Neural cell (in vitro differentiated cells): ENCODE results near the gene AFG1L. TPM values are rescaled to one million over a fixed set of nuclear protein-coding genes. Genes with fewer than 3 reads are reported as not detected.
"Not testable (repeated sequence)": the region's sequence is repeated elsewhere in the genome, so short reads cannot be mapped to it uniquely, and the experiment has no call there.

Experiments
- H2AFZ ChIP-seq: fragments of 200-600, 300-800 bp; sonication (generic), shearing (Covaris generic); 2 replicates; pipeline ENCODE4 v1.6.0; 2014; ENCODE audit warnings: low read depth, mild to moderate bottlenecking, antibody characterized with exemption, low read length, moderate library complexity
- H3F3A ChIP-seq: fragments of 200-600 bp; shearing (Covaris generic); 2 replicates; pipeline ENCODE4 v1.6.1; 2016; ENCODE audit warnings: mild to moderate bottlenecking, moderate library complexity, mixed read lengths, antibody characterized with exemption, low read length; ENCODE audit not compliant: insufficient read depth, poor library complexity, severe bottlenecking
- H3K27ac ChIP-seq: fragments of 200-600, 300-800 bp; sonication (generic), shearing (Covaris generic); 2 replicates; pipeline ENCODE4 v1.5.1; 2014; ENCODE audit warnings: mild to moderate bottlenecking, low read length, moderate library complexity
- H3K27me3 ChIP-seq: fragments of 300-800, 200-600 bp; sonication (generic), shearing (Covaris generic); 2 replicates; pipeline ENCODE4 v1.6.0; 2014; ENCODE audit warnings: mild to moderate bottlenecking, low read depth, low read length, moderate library complexity; ENCODE audit not compliant: insufficient read depth
- H3K36me3 ChIP-seq: fragments of 300-800, 200-600 bp; sonication (generic), shearing (Covaris generic); 2 replicates; pipeline ENCODE4 v1.5.1; 2014; ENCODE audit warnings: mild to moderate bottlenecking, antibody characterized with exemption, low read length, moderate library complexity; ENCODE audit not compliant: insufficient read depth
- H3K4me2 ChIP-seq: fragments of 300-800, 200-600 bp; sonication (generic), shearing (Covaris generic); 2 replicates; pipeline ENCODE4 v1.6.0; 2014; ENCODE audit warnings: mild to moderate bottlenecking, low read length
- H3K4me3 ChIP-seq: fragments of 300-800, 200-600 bp; sonication (generic), shearing (Covaris generic); 2 replicates; pipeline ENCODE4 v1.5.1; 2014; ENCODE audit warnings: mild to moderate bottlenecking, low read length, moderate library complexity
- H3K79me2 ChIP-seq: fragments of 200-600 bp; shearing (Covaris generic); replicated peaks from 2 replicates; pipeline ENCODE4 v1.6.0; 2014; ENCODE audit warnings: mild to moderate bottlenecking, low read length, moderate library complexity; ENCODE audit not compliant: insufficient read depth
- H3K9ac ChIP-seq: fragments of 300-800, 200-600 bp; sonication (generic), shearing (Covaris generic); 2 replicates; pipeline ENCODE4 v1.6.1; 2016; ENCODE audit warnings: mild to moderate bottlenecking, low read length, mixed read lengths
- H3K9me2 ChIP-seq: fragments of 200-600 bp; shearing (Covaris generic); 2 replicates; pipeline ENCODE4 v1.6.1; 2016; ENCODE audit warnings: mild to moderate bottlenecking, low read length, mixed read lengths; ENCODE audit not compliant: insufficient read depth
- H3K9me3 ChIP-seq: fragments of 200-600, 300-800 bp; sonication (generic), shearing (Covaris generic); 2 replicates; pipeline ENCODE4 v1.6.1; 2016; ENCODE audit warnings: mild to moderate bottlenecking, mixed run types, low read length, moderate library complexity, mixed read lengths
- H4K20me1 ChIP-seq: fragments of 200-600 bp; shearing (Covaris generic); 2 replicates; pipeline ENCODE4 v1.6.1; 2016; ENCODE audit warnings: mild to moderate bottlenecking, mixed run types; ENCODE audit not compliant: insufficient read depth
- CTCF ChIP-seq: fragments of 450-650 bp; IDR thresholded peaks from 2 replicates; pipeline ENCODE4 v1.5.1; 2014; ENCODE audit warnings: antibody characterized with exemption, mild to moderate bottlenecking, moderate library complexity; ENCODE audit not compliant: poor library complexity, severe bottlenecking
- EP300 ChIP-seq: fragments of 450-650 bp; conservative IDR thresholded peaks from 2 replicates; pipeline ENCODE4 v1.6.1; 2014; ENCODE audit warnings: antibody characterized with exemption, mild to moderate bottlenecking, moderate library complexity; ENCODE audit not compliant: poor library complexity, severe bottlenecking
- EZH2 ChIP-seq: fragments of 200-600, 300-800 bp; shearing (Covaris generic), sonication (generic); IDR thresholded peaks from 2 replicates; pipeline ENCODE4 v1.6.1; 2014; ENCODE audit warnings: antibody characterized with exemption, low read length, borderline replicate concordance, mild to moderate bottlenecking; ENCODE audit not compliant: insufficient read depth, poor library complexity, severe bottlenecking
- MXI1 ChIP-seq: fragments of 450-650 bp; conservative IDR thresholded peaks from 2 replicates; pipeline ENCODE4 v1.6.1; 2014; ENCODE audit warnings: antibody characterized with exemption, mild to moderate bottlenecking; ENCODE audit not compliant: poor library complexity, severe bottlenecking
- POLR2AphosphoS5 ChIP-seq: IDR thresholded peaks from 2 replicates; pipeline ENCODE4 v1.6.1; 2012
- RAD21 ChIP-seq: fragments of 450-650 bp; conservative IDR thresholded peaks from 2 replicates; pipeline ENCODE4 v1.6.1; 2014; ENCODE audit warnings: antibody characterized with exemption, mild to moderate bottlenecking, moderate library complexity
- SMC3 ChIP-seq: fragments of 450-650 bp; conservative IDR thresholded peaks from 2 replicates; pipeline ENCODE4 v1.6.1; 2014; ENCODE audit warnings: antibody characterized with exemption, mild to moderate bottlenecking, moderate library complexity; ENCODE audit not compliant: poor library complexity
- TAF1 ChIP-seq: IDR thresholded peaks from 2 replicates; pipeline ENCODE4 v1.6.1; 2012; ENCODE audit warnings: low read depth
- polyA plus RNA-seq: library from polyadenylated mRNA; depleted of rRNA; stranded (reverse); fragments of >200 nt; gene quantifications from 2 replicates; pipeline ENCODE4 v1.2.3, GENCODE V29; 2014
- TF ChIP-seq, protein P1 (sequence below): IDR thresholded peaks from 2 replicates; pipeline ENCODE4 v1.6.1; 2012; ENCODE audit warnings: borderline replicate concordance

Gene AFG1L
- polyA plus RNA-seq, 1 donor from 2014 or later = 3.3 TPM

DNA sequence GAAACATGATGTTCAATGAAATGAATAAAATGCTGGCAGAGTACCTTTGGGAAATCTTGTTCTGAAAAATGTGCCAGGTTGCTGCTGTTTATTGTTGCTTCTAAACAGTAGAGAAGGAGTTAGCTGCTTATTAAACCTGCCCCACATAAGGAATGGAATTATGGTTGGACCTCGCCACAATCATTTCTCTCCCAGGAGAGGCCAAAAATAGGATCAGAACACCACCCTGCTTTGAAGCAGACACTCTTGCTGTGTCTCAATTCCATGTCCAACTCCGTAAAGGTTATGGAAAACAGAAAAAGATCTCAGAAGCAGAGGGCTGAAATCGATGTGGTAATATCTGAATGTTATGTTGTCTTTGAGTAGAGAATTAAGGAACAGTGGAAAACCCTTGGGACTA, 27.9 kb downstream of the AFG1L start:
- no peak overlapping the region for H3K4me3 ChIP-seq
- H2AFZ ChIP-seq = no peak overlapping the region
- H3K4me2 ChIP-seq = no peak overlapping the region
- no peaks in the 10 kb centered on the region for H3K79me2 ChIP-seq
- no peak overlapping the region for H3K27ac ChIP-seq
- no peaks in the 10 kb centered on the region for H4K20me1 ChIP-seq
- no peaks in the 10 kb centered on the region for H3K36me3 ChIP-seq
- no peaks in the 10 kb centered on the region for H3K9me3 ChIP-seq
- H3K9me2 ChIP-seq = no peaks in the 10 kb centered on the region
- no peaks in the 10 kb centered on the region for H3F3A ChIP-seq
- no peaks in the 10 kb centered on the region for H3K27me3 ChIP-seq
- no peak for TF ChIP-seq SMC3
- no peak for TF ChIP-seq POLR2AphosphoS5
- no peak for TF ChIP-seq RAD21
- no peak for TF ChIP-seq CTCF
- no peak for TF ChIP-seq MXI1
- no peak for TF ChIP-seq TAF1
- TF ChIP-seq, protein P1, sequence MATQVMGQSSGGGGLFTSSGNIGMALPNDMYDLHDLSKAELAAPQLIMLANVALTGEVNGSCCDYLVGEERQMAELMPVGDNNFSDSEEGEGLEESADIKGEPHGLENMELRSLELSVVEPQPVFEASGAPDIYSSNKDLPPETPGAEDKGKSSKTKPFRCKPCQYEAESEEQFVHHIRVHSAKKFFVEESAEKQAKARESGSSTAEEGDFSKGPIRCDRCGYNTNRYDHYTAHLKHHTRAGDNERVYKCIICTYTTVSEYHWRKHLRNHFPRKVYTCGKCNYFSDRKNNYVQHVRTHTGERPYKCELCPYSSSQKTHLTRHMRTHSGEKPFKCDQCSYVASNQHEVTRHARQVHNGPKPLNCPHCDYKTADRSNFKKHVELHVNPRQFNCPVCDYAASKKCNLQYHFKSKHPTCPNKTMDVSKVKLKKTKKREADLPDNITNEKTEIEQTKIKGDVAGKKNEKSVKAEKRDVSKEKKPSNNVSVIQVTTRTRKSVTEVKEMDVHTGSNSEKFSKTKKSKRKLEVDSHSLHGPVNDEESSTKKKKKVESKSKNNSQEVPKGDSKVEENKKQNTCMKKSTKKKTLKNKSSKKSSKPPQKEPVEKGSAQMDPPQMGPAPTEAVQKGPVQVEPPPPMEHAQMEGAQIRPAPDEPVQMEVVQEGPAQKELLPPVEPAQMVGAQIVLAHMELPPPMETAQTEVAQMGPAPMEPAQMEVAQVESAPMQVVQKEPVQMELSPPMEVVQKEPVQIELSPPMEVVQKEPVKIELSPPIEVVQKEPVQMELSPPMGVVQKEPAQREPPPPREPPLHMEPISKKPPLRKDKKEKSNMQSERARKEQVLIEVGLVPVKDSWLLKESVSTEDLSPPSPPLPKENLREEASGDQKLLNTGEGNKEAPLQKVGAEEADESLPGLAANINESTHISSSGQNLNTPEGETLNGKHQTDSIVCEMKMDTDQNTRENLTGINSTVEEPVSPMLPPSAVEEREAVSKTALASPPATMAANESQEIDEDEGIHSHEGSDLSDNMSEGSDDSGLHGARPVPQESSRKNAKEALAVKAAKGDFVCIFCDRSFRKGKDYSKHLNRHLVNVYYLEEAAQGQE = no peak
- TF ChIP-seq EP300 = no peak
- TF ChIP-seq EZH2 = no peak
- no peak overlapping the region for H3K9ac ChIP-seq

DNA sequence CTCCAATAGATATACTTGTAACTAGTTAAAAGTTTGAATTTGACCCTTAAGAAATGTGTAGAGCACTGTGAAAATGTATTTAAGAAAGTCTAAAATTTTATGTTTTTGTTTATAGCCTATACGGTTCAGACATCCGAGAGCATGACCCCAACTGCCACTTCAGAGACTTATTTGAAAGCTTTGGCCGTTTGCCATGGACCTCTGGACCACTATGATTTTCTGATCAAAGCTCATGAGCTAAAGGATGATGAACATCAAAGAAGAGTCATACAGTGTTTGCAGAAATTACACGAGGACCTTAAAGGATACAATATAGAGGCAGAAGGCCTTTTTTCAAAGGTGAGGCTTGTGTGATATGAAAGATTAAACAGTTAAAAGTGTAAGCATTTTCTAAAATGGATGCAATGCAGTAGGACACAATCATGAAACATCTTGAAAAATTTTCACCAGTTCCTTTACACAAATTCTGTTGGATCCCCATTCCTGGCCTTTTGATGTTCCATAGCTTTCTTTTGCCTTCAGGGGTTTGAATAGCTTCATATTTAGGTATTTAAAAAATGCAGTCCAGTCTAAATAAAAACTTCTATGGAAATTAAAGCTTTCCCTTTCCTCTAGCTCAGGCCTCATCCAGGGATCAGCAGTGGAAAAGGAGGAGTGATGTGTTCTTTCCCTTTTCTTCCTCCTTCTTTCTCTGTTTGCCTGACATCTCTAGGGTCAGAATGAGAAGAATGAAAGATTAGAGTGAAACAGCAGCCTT, 29.0 kb downstream of the AFG1L start:
- no peaks in the 10 kb centered on the region for H3K27me3 ChIP-seq
- H3K9me2 ChIP-seq = no peaks in the 10 kb centered on the region
- no peaks in the 10 kb centered on the region for H3K36me3 ChIP-seq
- TF ChIP-seq TAF1 = no peak
- no peak for TF ChIP-seq CTCF
- no peak for TF ChIP-seq EP300
- no peak for TF ChIP-seq EZH2
- TF ChIP-seq SMC3 = no peak
- TF ChIP-seq, protein P1 = no peak
- no peak for TF ChIP-seq POLR2AphosphoS5
- TF ChIP-seq MXI1 = no peak
- H3K27ac ChIP-seq = no peak overlapping the region
- no peaks in the 10 kb centered on the region for H3F3A ChIP-seq
- no peak overlapping the region for H2AFZ ChIP-seq
- H3K4me3 ChIP-seq = no peak overlapping the region
- H4K20me1 ChIP-seq = no peaks in the 10 kb centered on the region
- H3K9ac ChIP-seq = no peak overlapping the region
- H3K4me2 ChIP-seq = no peak overlapping the region
- no peaks in the 10 kb centered on the region for H3K9me3 ChIP-seq
- H3K79me2 ChIP-seq = no peaks in the 10 kb centered on the region

DNA sequence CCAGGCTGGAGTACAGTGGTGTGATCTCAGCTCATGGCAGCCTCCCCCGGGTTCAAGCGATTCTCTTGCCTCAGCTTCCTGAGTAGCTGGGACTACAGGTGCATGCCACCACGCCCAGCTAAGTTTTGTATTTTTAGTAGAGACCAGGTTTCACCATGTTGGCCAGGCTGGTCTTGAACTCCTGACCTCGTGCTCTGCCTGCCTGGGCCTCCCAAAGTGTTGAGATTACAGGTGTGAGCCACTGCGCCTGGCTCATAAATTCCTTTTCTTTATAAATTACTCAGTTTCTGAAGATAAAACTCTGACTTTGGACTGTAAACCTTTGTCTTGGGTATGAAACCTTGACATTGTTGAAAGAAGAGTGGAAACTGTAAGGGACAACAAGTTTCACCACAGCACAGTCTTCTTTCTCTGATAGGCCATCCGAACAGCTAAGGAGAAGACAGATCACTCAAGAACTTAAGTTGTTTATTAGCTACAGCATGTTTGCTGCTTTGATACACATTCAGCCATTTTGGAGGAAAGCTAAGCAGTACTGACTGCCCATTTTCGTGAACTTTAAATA, 35.4 kb downstream of the AFG1L start:
- H2AFZ ChIP-seq, H3K27me3 ChIP-seq, H3F3A ChIP-seq, H3K79me2 ChIP-seq, H3K4me2 ChIP-seq, H3K9me3 ChIP-seq, H3K27ac ChIP-seq, H4K20me1 ChIP-seq, H3K36me3 ChIP-seq, H3K9ac ChIP-seq, H3K4me3 ChIP-seq, H3K9me2 ChIP-seq: not testable (repeated sequence)
